HepG2 (cell line): ENCODE data around the gene CAMKMT. TPM values are rescaled to one million over a fixed set of nuclear protein-coding genes. Genes with fewer than 3 reads are reported as not detected.

Experiments
- ATAC-seq: fragments of 200-7000 bp; cut with Tn5 transposase; 3 replicates; pipeline ENCODE4 v1.9.1; 2020; ENCODE audit warnings: mild to moderate bottlenecking, moderate library complexity
- BruUV-seq: library from RNA; stranded (reverse); fragments of 400-500 nt; replicated peaks from 2 replicates; lab custom pipeline; 2021; lab: Mats Ljungman, UMichigan
- CTCF ChIA-PET: fragments of 300-600 bp; formaldehyde crosslinking; extraction: SDS; loops from one replicate; lab custom pipeline; 2021; ENCODE audit warnings: low total read pairs, inconsistent platforms, low intra/inter-chr PET ratio; lab: Yijun Ruan, JAX
- POLR2A ChIA-PET: fragments of 350-600 bp; sonication (Branson Sonifier 250); formaldehyde crosslinking; loops from one replicate; lab custom pipeline; 2020; ENCODE audit warnings: antibody characterized with exemption, inconsistent platforms; lab: Yijun Ruan, JAX
- DNase-seq: peaks from one replicate; pipeline ENCODE4 v3.0.0-alpha.2; 2015; ENCODE audit warnings: low spot score
- FAIRE-seq: peaks from 3 replicates; lab custom pipeline; 2011; peaks lifted over from hg19 to GRCh38; lab: Jason Lieb, UNC
- H2AFZ ChIP-seq: one replicate; pipeline ENCODE4 v1.6.1; 2011; ENCODE audit warnings: low read length, inconsistent platforms
- H3K27ac ChIP-seq: fragments of 300-600 bp; 3 replicates; pipeline ENCODE4 v1.8.0; 2011; ENCODE audit warnings: mixed run types, mild to moderate bottlenecking, mixed read lengths, low read length, inconsistent platforms; ENCODE audit not compliant: insufficient read depth; ENCODE audit errors: extremely low read length
- H3K27me3 ChIP-seq, 2 experiments: fragments of 200-600 bp in 1 of 2; 2 replicates in 1 of 2; 3 replicates in 1 of 2; pipeline versions ENCODE4 v1.6.0 to v1.8.0; 2011; ENCODE audit warnings: low read length in 2 of 2, mild to moderate bottlenecking in 2 of 2, moderate library complexity in 2 of 2, inconsistent platforms in 1 of 2; ENCODE audit not compliant: insufficient read depth in 2 of 2, control insufficient read depth in 1 of 2
- H3K36me3 ChIP-seq, 2 experiments: fragments of 200-600 bp in 1 of 2; replicated peaks in 1 of 2; 2 replicates in 1 of 2; 3 replicates in 1 of 2; pipeline versions ENCODE4 v1.5.1 to v1.8.0; 2011; ENCODE audit warnings: low read length in 2 of 2, inconsistent platforms in 1 of 2; ENCODE audit not compliant: insufficient read depth in 2 of 2, control insufficient read depth in 1 of 2
- H3K4me1 ChIP-seq: 2 replicates; pipeline ENCODE4 v1.5.1; 2012; ENCODE audit warnings: low read length, inconsistent platforms; ENCODE audit not compliant: insufficient read depth
- H3K4me2 ChIP-seq: 2 replicates; pipeline ENCODE4 v1.6.0; 2011; ENCODE audit warnings: low read depth, low read length, inconsistent platforms
- H3K4me3 ChIP-seq, 3 experiments: fragments of 200-600 bp in 1 of 3; sonication (generic), shearing (Covaris generic) in 1 of 3; replicated peaks in 1 of 3; 2 replicates each; pipeline ENCODE4 v1.5.1; 2011 to 2016; ENCODE audit warnings: low read length in 3 of 3, inconsistent platforms in 2 of 3, low read depth in 2 of 3, mild to moderate bottlenecking in 2 of 3, control low read depth in 1 of 3, mixed read lengths in 1 of 3; ENCODE audit not compliant: insufficient read depth in 1 of 3
- H3K79me2 ChIP-seq: one replicate; pipeline ENCODE4 v1.6.1; 2011; ENCODE audit warnings: low read length, inconsistent platforms; ENCODE audit not compliant: insufficient read depth
- H3K9ac ChIP-seq: 2 replicates; pipeline ENCODE4 v1.6.0; 2011; ENCODE audit warnings: mild to moderate bottlenecking, low read depth, low read length, inconsistent platforms; ENCODE audit not compliant: insufficient read depth
- H3K9me3 ChIP-seq: 2 replicates; pipeline ENCODE4 v1.5.1; 2012; ENCODE audit warnings: mild to moderate bottlenecking, low read length
- H4K20me1 ChIP-seq: 2 replicates; pipeline ENCODE4 v1.6.0; 2011; ENCODE audit warnings: inconsistent platforms, mild to moderate bottlenecking, low read length, moderate library complexity; ENCODE audit not compliant: insufficient read depth
- EP300 ChIP-seq, 3 experiments: sonication (generic) in 1 of 3; formaldehyde crosslinking in 1 of 3; IDR thresholded peaks; 2 replicates each; pipeline versions ENCODE4 v1.5.1 to v1.6.1; 2011 to 2020; ENCODE audit warnings: low read depth in 2 of 3, low read length in 2 of 3, borderline replicate concordance in 1 of 3, improper control_type of control experiment in 1 of 3, mild to moderate bottlenecking in 1 of 3, missing genetic modification reagents in 1 of 3, moderate library complexity in 1 of 3
- ISL2 ChIP-seq: sonication (generic); formaldehyde crosslinking; IDR thresholded peaks from 2 replicates; pipeline ENCODE4 v1.5.0; 2020; ENCODE audit warnings: missing genetic modification reagents
- KDM6A ChIP-seq: IDR thresholded peaks from 2 replicates; pipeline ENCODE4 v1.6.1; 2016; ENCODE audit warnings: low read depth
- KMT2B ChIP-seq: IDR thresholded peaks from 2 replicates; pipeline ENCODE4 v1.6.1; 2016; ENCODE audit warnings: missing genetic modification reagents, missing compliant biosample characterization
- POLR2A ChIP-seq, 2 experiments: IDR thresholded peaks; 2 replicates each; pipeline ENCODE4 v1.6.1; 2011; ENCODE audit warnings: low read depth in 2 of 2, low read length in 2 of 2, mild to moderate bottlenecking in 1 of 2, moderate library complexity in 1 of 2; ENCODE audit not compliant: insufficient read depth in 1 of 2
- TOPORS ChIP-seq: sonication (generic); formaldehyde crosslinking; IDR thresholded peaks from 2 replicates; pipeline ENCODE4 v1.8.0; 2023; ENCODE audit warnings: mild to moderate bottlenecking, missing genetic modification reagents
- YEATS2 ChIP-seq: sonication (generic); formaldehyde crosslinking; IDR thresholded peaks from 2 replicates; pipeline ENCODE4 v1.4.0; 2020; ENCODE audit warnings: missing genetic modification reagents, borderline replicate concordance
- ZNF138 ChIP-seq: sonication (generic); formaldehyde crosslinking; IDR thresholded peaks from 2 replicates; pipeline ENCODE4 v1.5.0; 2020; ENCODE audit warnings: mild to moderate bottlenecking, low read depth, missing genetic modification reagents
- ZNF367 ChIP-seq: sonication (generic); formaldehyde crosslinking; IDR thresholded peaks from 2 replicates; pipeline ENCODE4 v1.4.0; 2020; ENCODE audit warnings: missing genetic modification reagents, borderline replicate concordance
- ZNF557 ChIP-seq: sonication (generic); formaldehyde crosslinking; IDR thresholded peaks from 2 replicates; pipeline ENCODE4 v1.4.0; 2020; ENCODE audit warnings: missing genetic modification reagents
- ZNF619 ChIP-seq: sonication (generic); formaldehyde crosslinking; IDR thresholded peaks from 2 replicates; pipeline ENCODE4 v1.4.0; 2020; ENCODE audit warnings: mild to moderate bottlenecking, missing genetic modification reagents
- ZNF749 ChIP-seq: sonication (generic); formaldehyde crosslinking; IDR thresholded peaks from 2 replicates; pipeline ENCODE4 v1.8.0; 2022; ENCODE audit warnings: mild to moderate bottlenecking, missing genetic modification reagents, moderate library complexity, borderline replicate concordance
- WGBS: methylation state at CpG from one replicate; pipeline ENCODE4 v1.1.6; 2017; ENCODE audit warnings: low lambda C conversion rate; 5-methylcytosine and 5-hydroxymethylcytosine counted together
- in situ Hi-C: cut with HindIII; loops from 2 replicates; pipeline ENCODE4 v1.10.0; 2017; ENCODE audit warnings: low pct_unique_long_range_greater_than_20kb; ENCODE audit not compliant: extremely low pct_ligation_motif_present
- intact Hi-C: fragments of 100-400 bp; cut with micrococcal nuclease; formaldehyde crosslinking; loops from one replicate; pipeline ENCODE4 v1.10.0; 2022; ENCODE audit not compliant: unreplicated experiment
- polyA plus RNA-seq, 8 experiments: library from polyadenylated mRNA; depleted of rRNA in 3 of 8; stranded (reverse) in 7 of 8; unstranded in 1 of 8; fragments of >200 nt; fragmentation: Illumina TruSeq in 4 of 8; extraction: Trizol in 4 of 8; gene quantifications; 2 replicates each; pipeline versions ENCODE4 v1.2.1 to v1.2.3, GENCODE V29; 2011 to 2016; ENCODE audit warnings: low read depth in 4 of 8, missing spikeins in 1 of 8, mixed read lengths in 1 of 8; ENCODE audit not compliant: insufficient read depth in 1 of 8
- total RNA-seq, 5 experiments: library from RNA; depleted of rRNA; stranded (reverse); fragments of >200 nt; fragmentation: Illumina TruSeq; extraction: Trizol; gene quantifications; 2 replicates each; pipeline ENCODE4 v1.2.3, GENCODE V29; 2016; ENCODE audit warnings: low read depth in 1 of 5
- TF ChIP-seq, protein P1 (sequence below): sonication (generic); formaldehyde crosslinking; IDR thresholded peaks from 2 replicates; pipeline ENCODE4 v1.4.0; 2020; ENCODE audit warnings: missing genetic modification reagents; ENCODE audit errors: not compliant biosample characterization
- TF ChIP-seq, protein P2 (sequence below): fragments of 450-650 bp; IDR thresholded peaks from 2 replicates; pipeline ENCODE4 v1.6.1; 2017; ENCODE audit warnings: mild to moderate bottlenecking
- TF ChIP-seq, protein P3 (sequence below): IDR thresholded peaks from 2 replicates; pipeline ENCODE4 v1.6.1; 2016; ENCODE audit warnings: missing genetic modification reagents, missing compliant biosample characterization
- TF ChIP-seq, protein P4 (sequence below), 2 experiments: IDR thresholded peaks; 2 replicates each; pipeline ENCODE4 v1.6.1; 2011 to 2012; ENCODE audit warnings: low read length in 2 of 2, borderline replicate concordance in 1 of 2, low read depth in 1 of 2, mild to moderate bottlenecking in 1 of 2, moderate library complexity in 1 of 2
- TF ChIP-seq, protein P5 (sequence below): sonication (generic); formaldehyde crosslinking; IDR thresholded peaks from 2 replicates; pipeline ENCODE4 v1.8.1; 2022; ENCODE audit warnings: mild to moderate bottlenecking, missing genetic modification reagents

The CAMKMT gene
- total and polyA plus RNA-seq, 2 of the 13 experiments (the other 11 are each of a cell fraction or from before 2014, with no cell fraction given) = 6.9 to 20.8 TPM

DNA sequence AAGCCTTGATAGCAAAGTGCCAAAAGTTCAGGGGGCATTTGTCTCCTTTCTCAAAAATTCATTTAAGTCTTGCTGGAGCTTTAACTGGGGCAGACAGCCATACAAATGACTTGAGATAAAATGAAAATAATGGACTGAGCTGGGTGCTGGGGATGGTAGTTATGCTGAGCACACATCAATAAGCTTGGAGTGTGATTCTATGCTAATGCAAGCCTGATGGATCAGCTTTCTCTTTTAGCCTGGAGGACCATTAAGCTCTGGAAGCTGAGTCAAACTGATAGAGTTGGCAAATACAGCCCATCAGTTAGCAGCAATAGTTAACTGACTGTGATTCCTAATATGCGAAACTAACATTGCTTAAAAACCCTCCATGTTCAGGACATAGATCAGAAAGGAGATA, 98.0 kb downstream of the CAMKMT start:
- H3K36me3 ChIP-seq = no peaks in the 10 kb centered on the region
- intact Hi-C loops (no loop called here), in situ Hi-C loops (no loop called here)
- BruUV-seq = no TSS peak
- H3K9ac ChIP-seq = no peak overlapping the region
- peaks cover 10% of the 10 kb centered on the region; the same call in 1 of the 2 replicates for H3K4me1 ChIP-seq
- H3K9me3 ChIP-seq = peaks cover 17% of the 10 kb centered on the region; the same call in 1 of the 2 replicates
- ChIA-PET POLR2A (no interaction called here), CTCF (no interaction called here)
- ATAC-seq (no peak), FAIRE-seq (no peak), DNase-seq (no peak)
- H3K27ac ChIP-seq = no peak overlapping the region
- no peaks in the 10 kb centered on the region for H3K79me2 ChIP-seq
- H3K4me2 ChIP-seq = no peak overlapping the region
- H2AFZ ChIP-seq = no peak overlapping the region
- no peaks in the 10 kb centered on the region; a peak in 1 of 5 replicates for H3K27me3 ChIP-seq
- no peak overlapping the region for H3K4me3 ChIP-seq
- 96% methylated on average over 1 of the region's 1 CpG for WGBS
- no peaks in the 10 kb centered on the region for H4K20me1 ChIP-seq
- TF ChIP-seq, protein P1, sequence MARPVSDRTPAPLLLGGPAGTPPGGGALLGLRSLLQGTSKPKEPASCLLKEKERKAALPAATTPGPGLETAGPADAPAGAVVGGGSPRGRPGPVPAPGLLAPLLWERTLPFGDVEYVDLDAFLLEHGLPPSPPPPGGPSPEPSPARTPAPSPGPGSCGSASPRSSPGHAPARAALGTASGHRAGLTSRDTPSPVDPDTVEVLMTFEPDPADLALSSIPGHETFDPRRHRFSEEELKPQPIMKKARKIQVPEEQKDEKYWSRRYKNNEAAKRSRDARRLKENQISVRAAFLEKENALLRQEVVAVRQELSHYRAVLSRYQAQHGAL (CRISPR knock-in tag) = no peak
- TF ChIP-seq YEATS2 (CRISPR knock-in tag) (no peak), ISL2 (no peak), EP300 (IDR thresholded peaks at IDR 0.05; ENCODE audit: low read depth in 2 of 2, low read length in 2 of 2) (no peak), EP300 (CRISPR knock-in tag; IDR thresholded peaks at IDR 0.05; ENCODE audit: borderline replicate concordance) (no peak), TOPORS (CRISPR knock-in tag) (no peak), ZNF138 (CRISPR knock-in tag) (no peak), ZNF619 (CRISPR knock-in tag) (no peak), POLR2A (IDR thresholded peaks at IDR 0.05; ENCODE audit: insufficient read depth in 1 of 2, low read depth in 2 of 2, low read length in 2 of 2) (no peak), ZNF557 (no peak), KDM6A (CRISPR knock-in tag) (no peak), ZNF367 (no peak), KMT2B (CRISPR knock-in tag) (no peak), ZNF749 (CRISPR knock-in tag) (no peak)
- TF ChIP-seq, protein P2, sequence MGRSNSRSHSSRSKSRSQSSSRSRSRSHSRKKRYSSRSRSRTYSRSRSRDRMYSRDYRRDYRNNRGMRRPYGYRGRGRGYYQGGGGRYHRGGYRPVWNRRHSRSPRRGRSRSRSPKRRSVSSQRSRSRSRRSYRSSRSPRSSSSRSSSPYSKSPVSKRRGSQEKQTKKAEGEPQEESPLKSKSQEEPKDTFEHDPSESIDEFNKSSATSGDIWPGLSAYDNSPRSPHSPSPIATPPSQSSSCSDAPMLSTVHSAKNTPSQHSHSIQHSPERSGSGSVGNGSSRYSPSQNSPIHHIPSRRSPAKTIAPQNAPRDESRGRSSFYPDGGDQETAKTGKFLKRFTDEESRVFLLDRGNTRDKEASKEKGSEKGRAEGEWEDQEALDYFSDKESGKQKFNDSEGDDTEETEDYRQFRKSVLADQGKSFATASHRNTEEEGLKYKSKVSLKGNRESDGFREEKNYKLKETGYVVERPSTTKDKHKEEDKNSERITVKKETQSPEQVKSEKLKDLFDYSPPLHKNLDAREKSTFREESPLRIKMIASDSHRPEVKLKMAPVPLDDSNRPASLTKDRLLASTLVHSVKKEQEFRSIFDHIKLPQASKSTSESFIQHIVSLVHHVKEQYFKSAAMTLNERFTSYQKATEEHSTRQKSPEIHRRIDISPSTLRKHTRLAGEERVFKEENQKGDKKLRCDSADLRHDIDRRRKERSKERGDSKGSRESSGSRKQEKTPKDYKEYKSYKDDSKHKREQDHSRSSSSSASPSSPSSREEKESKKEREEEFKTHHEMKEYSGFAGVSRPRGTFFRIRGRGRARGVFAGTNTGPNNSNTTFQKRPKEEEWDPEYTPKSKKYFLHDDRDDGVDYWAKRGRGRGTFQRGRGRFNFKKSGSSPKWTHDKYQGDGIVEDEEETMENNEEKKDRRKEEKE = no peak
- TF ChIP-seq, protein P3, sequence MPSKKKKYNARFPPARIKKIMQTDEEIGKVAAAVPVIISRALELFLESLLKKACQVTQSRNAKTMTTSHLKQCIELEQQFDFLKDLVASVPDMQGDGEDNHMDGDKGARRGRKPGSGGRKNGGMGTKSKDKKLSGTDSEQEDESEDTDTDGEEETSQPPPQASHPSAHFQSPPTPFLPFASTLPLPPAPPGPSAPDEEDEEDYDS (CRISPR knock-in tag) = no peak
- TF ChIP-seq, protein P4, sequence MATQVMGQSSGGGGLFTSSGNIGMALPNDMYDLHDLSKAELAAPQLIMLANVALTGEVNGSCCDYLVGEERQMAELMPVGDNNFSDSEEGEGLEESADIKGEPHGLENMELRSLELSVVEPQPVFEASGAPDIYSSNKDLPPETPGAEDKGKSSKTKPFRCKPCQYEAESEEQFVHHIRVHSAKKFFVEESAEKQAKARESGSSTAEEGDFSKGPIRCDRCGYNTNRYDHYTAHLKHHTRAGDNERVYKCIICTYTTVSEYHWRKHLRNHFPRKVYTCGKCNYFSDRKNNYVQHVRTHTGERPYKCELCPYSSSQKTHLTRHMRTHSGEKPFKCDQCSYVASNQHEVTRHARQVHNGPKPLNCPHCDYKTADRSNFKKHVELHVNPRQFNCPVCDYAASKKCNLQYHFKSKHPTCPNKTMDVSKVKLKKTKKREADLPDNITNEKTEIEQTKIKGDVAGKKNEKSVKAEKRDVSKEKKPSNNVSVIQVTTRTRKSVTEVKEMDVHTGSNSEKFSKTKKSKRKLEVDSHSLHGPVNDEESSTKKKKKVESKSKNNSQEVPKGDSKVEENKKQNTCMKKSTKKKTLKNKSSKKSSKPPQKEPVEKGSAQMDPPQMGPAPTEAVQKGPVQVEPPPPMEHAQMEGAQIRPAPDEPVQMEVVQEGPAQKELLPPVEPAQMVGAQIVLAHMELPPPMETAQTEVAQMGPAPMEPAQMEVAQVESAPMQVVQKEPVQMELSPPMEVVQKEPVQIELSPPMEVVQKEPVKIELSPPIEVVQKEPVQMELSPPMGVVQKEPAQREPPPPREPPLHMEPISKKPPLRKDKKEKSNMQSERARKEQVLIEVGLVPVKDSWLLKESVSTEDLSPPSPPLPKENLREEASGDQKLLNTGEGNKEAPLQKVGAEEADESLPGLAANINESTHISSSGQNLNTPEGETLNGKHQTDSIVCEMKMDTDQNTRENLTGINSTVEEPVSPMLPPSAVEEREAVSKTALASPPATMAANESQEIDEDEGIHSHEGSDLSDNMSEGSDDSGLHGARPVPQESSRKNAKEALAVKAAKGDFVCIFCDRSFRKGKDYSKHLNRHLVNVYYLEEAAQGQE (IDR thresholded peaks at IDR 0.05; ENCODE audit: borderline replicate concordance in 1 of 2, low read depth in 1 of 2, low read length in 2 of 2) = no peak
- TF ChIP-seq, protein P5, sequence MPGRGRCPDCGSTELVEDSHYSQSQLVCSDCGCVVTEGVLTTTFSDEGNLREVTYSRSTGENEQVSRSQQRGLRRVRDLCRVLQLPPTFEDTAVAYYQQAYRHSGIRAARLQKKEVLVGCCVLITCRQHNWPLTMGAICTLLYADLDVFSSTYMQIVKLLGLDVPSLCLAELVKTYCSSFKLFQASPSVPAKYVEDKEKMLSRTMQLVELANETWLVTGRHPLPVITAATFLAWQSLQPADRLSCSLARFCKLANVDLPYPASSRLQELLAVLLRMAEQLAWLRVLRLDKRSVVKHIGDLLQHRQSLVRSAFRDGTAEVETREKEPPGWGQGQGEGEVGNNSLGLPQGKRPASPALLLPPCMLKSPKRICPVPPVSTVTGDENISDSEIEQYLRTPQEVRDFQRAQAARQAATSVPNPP (CRISPR knock-in tag) = no peak
